Endothelial cell (in vitro differentiated cells): ENCODE results near the gene ERGIC1. TPM values are rescaled to one million over a fixed set of nuclear protein-coding genes. Genes with fewer than 3 reads are reported as not detected.

Source experiments
- DNase-seq: peaks from one replicate; pipeline ENCODE4 v3.0.0; 2021; ENCODE audit warnings: low spot score
- H3K27ac Mint-ChIP-seq: one replicate; pipeline ENCODE4 v1.8.0; 2021; ENCODE audit warnings: mixed read lengths, inconsistent platforms; ENCODE audit not compliant: unreplicated experiment
- H3K27me3 Mint-ChIP-seq: one replicate; pipeline ENCODE4 v1.8.0; 2021; ENCODE audit warnings: mild to moderate bottlenecking, moderate library complexity, mixed read lengths, inconsistent platforms; ENCODE audit not compliant: unreplicated experiment
- H3K36me3 Mint-ChIP-seq: one replicate; pipeline ENCODE4 v1.8.0; 2021; ENCODE audit warnings: mild to moderate bottlenecking, low read depth, mixed read lengths, inconsistent platforms; ENCODE audit not compliant: unreplicated experiment
- H3K4me1 Mint-ChIP-seq: one replicate; pipeline ENCODE4 v1.8.0; 2021; ENCODE audit warnings: mild to moderate bottlenecking, mixed read lengths, inconsistent platforms; ENCODE audit not compliant: unreplicated experiment
- H3K4me3 Mint-ChIP-seq: one replicate; pipeline ENCODE4 v1.8.0; 2021; ENCODE audit warnings: mild to moderate bottlenecking, mixed read lengths, inconsistent platforms; ENCODE audit not compliant: unreplicated experiment
- H3K9me3 Mint-ChIP-seq: one replicate; pipeline ENCODE4 v1.8.0; 2021; ENCODE audit warnings: mixed read lengths, inconsistent platforms; ENCODE audit not compliant: unreplicated experiment
- CTCF ChIP-seq: fragments of 200-600 bp; sonication (generic); IDR thresholded peaks from one replicate; pipeline ENCODE4 v1.5.0; 2021; ENCODE audit warnings: antibody characterized with exemption; ENCODE audit not compliant: unreplicated experiment
- total RNA-seq: library from RNA; stranded (reverse); fragmentation: NEBNext Ultra II Directional; extraction: Animal tissue kit (Norgen Biotek cat#: 25700); gene quantifications from one replicate; pipeline ENCODE4 v1.2.1, GENCODE V29; 2021; ENCODE audit not compliant: unreplicated experiment

The ERGIC1 gene
- total RNA-seq, 1 donor from 2014 or later, result 67.1 TPM

- no peak for TF ChIP-seq CTCF
- Mint-ChIP-seq H3K27me3 (peaks cover 6% of the 10 kb centered on the region), H3K36me3 (peaks cover 6% of the 10 kb centered on the region), H3K9me3 (peaks cover 4% of the 10 kb centered on the region), H3K4me1 (peaks cover 10% of the 10 kb centered on the region), H3K27ac (no peak overlapping the region), H3K4me3 (no peak overlapping the region)
- no peak for DNase-seq
Measured at GRCh38 chr5:172821340-172821985, 12.6 kb upstream of the ERGIC1 start.

- H3K27me3 Mint-ChIP-seq, result peaks cover 6% of the 10 kb centered on the region
- no peak for TF ChIP-seq CTCF
- H3K27ac Mint-ChIP-seq, result no peak overlapping the region
- peaks cover 4% of the 10 kb centered on the region for H3K9me3 Mint-ChIP-seq
- no peak overlapping the region for H3K4me3 Mint-ChIP-seq
- H3K36me3 Mint-ChIP-seq, result peaks cover 6% of the 10 kb centered on the region
- H3K4me1 Mint-ChIP-seq, result peaks cover 4% of the 10 kb centered on the region
- DNase-seq, result no peak
Measured at GRCh38 chr5:172823840-172824362, 10.2 kb upstream of the ERGIC1 start.

GRCh38 chr5:172825610-172826204, 8.3 kb upstream of the ERGIC1 start:
- DNase-seq, result no peak
- Mint-ChIP-seq H3K4me3 (peak overlapping the region; percentile 3), H3K27ac (no peak overlapping the region), H3K27me3 (peaks cover 6% of the 10 kb centered on the region), H3K36me3 (peaks cover 6% of the 10 kb centered on the region), H3K4me1 (no peaks in the 10 kb centered on the region), H3K9me3 (peaks cover 4% of the 10 kb centered on the region)
- no peak for TF ChIP-seq CTCF

GRCh38 chr5:172827841-172828240, 6.2 kb upstream of the ERGIC1 start:
- H3K9me3 Mint-ChIP-seq, result peaks cover 4% of the 10 kb centered on the region
- peaks cover 4% of the 10 kb centered on the region for H3K27me3 Mint-ChIP-seq
- no peaks in the 10 kb centered on the region for H3K4me1 Mint-ChIP-seq
- H3K4me3 Mint-ChIP-seq, result no peak overlapping the region
- no peak for TF ChIP-seq CTCF
- H3K36me3 Mint-ChIP-seq, result peaks cover 6% of the 10 kb centered on the region
- no peak for DNase-seq
- no peak overlapping the region for H3K27ac Mint-ChIP-seq

GRCh38 chr5:172828911-172829431, 5.1 kb upstream of the ERGIC1 start:
- Mint-ChIP-seq H3K4me3 (no peak overlapping the region), H3K27me3 (peaks cover 6% of the 10 kb centered on the region), H3K36me3 (peaks cover 6% of the 10 kb centered on the region), H3K27ac (no peak overlapping the region), H3K4me1 (no peaks in the 10 kb centered on the region), H3K9me3 (peaks cover 4% of the 10 kb centered on the region)
- DNase-seq, result no peak
- no peak for TF ChIP-seq CTCF
